KG1 (cell line): ENCODE data around the gene PRIM1.
"Not testable (repeated sequence)": the region's sequence is repeated elsewhere in the genome, so short reads cannot be mapped to it uniquely, and the experiment has no call there.

ENCODE experiments used
- DNase-seq: peaks from one replicate; lab custom pipeline; 2025; lab: John Stamatoyannopoulos, UW

The PRIM1 gene

GRCh38 chr12:56716933-56717880 is 34.9 kb downstream of the PRIM1 start:
- no peak for DNase-seq

- no peak for DNase-seq
Measured at GRCh38 chr12:56716458-56716857, 35.7 kb downstream of the PRIM1 start.

- no peak for DNase-seq
Measured at GRCh38 chr12:56715798-56716197, 36.3 kb downstream of the PRIM1 start.

GRCh38 chr12:56714431-56714929 is 37.6 kb downstream of the PRIM1 start:
- no peak for DNase-seq

- DNase-seq, result no peak
Measured at GRCh38 chr12:56713345-56713744, 38.8 kb downstream of the PRIM1 start.

- DNase-seq, result no peak
Measured at GRCh38 chr12:56709759-56710376, 42.3 kb downstream of the PRIM1 start.

- DNase-seq, result not testable (repeated sequence)
Measured at GRCh38 chr12:56704522-56704921, 47.6 kb downstream of the PRIM1 start.

GRCh38 chr12:56699020-56699661 is 53.0 kb downstream of the PRIM1 start:
- no peak for DNase-seq

GRCh38 chr12:56695327-56696101 is 56.6 kb downstream of the PRIM1 start:
- no peak for DNase-seq

- DNase-seq, result no peak
Measured at GRCh38 chr12:56694161-56694560, 58.0 kb downstream of the PRIM1 start.

GRCh38 chr12:56688846-56689109 is 63.3 kb downstream of the PRIM1 start:
- DNase-seq, result no peak

- DNase-seq, result peak; percentile 70
Measured at GRCh38 chr12:56688129-56688845, 63.8 kb downstream of the PRIM1 start, which contains the start of gene PTGES3. Gene PTGES3, minus strand, starts transcription at chr12:56688284. Its CDS starts 285 bp downstream, at chr12:56687999.

GRCh38 chr12:56687223-56688128 is 64.6 kb downstream of the PRIM1 start:
- no peak for DNase-seq

- no peak for DNase-seq
Measured at GRCh38 chr12:56684745-56685359, 67.3 kb downstream of the PRIM1 start.

GRCh38 chr12:56682323-56682722 is 69.8 kb downstream of the PRIM1 start:
- DNase-seq, result no peak
